Thymus (tissue), 11 donors: ENCODE results near the gene XBP1. TPM values are rescaled to one million over a fixed set of nuclear protein-coding genes. Genes with fewer than 3 reads are reported as not detected.
"Not testable (repeated sequence)": the region's sequence is repeated elsewhere in the genome, so short reads cannot be mapped to it uniquely, and the experiment has no call there.

ENCODE experiments used
- DNase-seq, 9 donors: peaks; one replicate each; pipeline ENCODE4 v3.0.0-alpha.2; 2013; ENCODE audit warnings: low spot score in 9 of 9, low read depth in 6 of 9, missing footprints in 1 of 9
- H3K27ac ChIP-seq, 2 donors: one replicate each; pipeline ENCODE4 v1.5.1; 2013; ENCODE audit warnings: control low read depth in 1 of 2, low read depth in 1 of 2, low read length in 1 of 2, mild to moderate bottlenecking in 1 of 2, moderate library complexity in 1 of 2
- H3K27me3 ChIP-seq, 2 donors: one replicate each; pipeline ENCODE4 v1.5.1; 2013; ENCODE audit warnings: low read length in 1 of 2; ENCODE audit not compliant: control insufficient read depth in 2 of 2, insufficient read depth in 1 of 2
- H3K36me3 ChIP-seq, 2 donors: one replicate each; pipeline ENCODE4 v1.5.1; 2013; ENCODE audit warnings: low read length in 1 of 2, mild to moderate bottlenecking in 1 of 2, moderate library complexity in 1 of 2; ENCODE audit not compliant: control insufficient read depth in 2 of 2, insufficient read depth in 2 of 2
- H3K4me1 ChIP-seq, 2 donors: one replicate each; pipeline ENCODE4 v1.5.1; 2013; ENCODE audit warnings: low read length in 2 of 2; ENCODE audit not compliant: control insufficient read depth in 2 of 2, insufficient read depth in 2 of 2
- H3K4me3 ChIP-seq, 2 donors: one replicate each; pipeline ENCODE4 v1.5.1; 2013; ENCODE audit warnings: low read length in 2 of 2, control low read depth in 1 of 2, mild to moderate bottlenecking in 1 of 2
- H3K9me3 ChIP-seq, 2 donors: one replicate each; pipeline ENCODE4 v1.5.1; 2013; ENCODE audit warnings: low read length in 1 of 2, mild to moderate bottlenecking in 1 of 2; ENCODE audit not compliant: control insufficient read depth in 2 of 2, insufficient read depth in 1 of 2
- WGBS: extraction: QIAGEN DNeasy Blood & Tissue Kit; methylation state at CpG from one replicate; pipeline ENCODE4 v1.1.7; 2013; 5-methylcytosine and 5-hydroxymethylcytosine counted together
- polyA plus RNA-seq: library from polyadenylated mRNA; stranded (reverse); fragments of 200-250 nt; gene quantifications from one replicate; pipeline ENCODE4 v1.2.3, GENCODE V29; 2013
- total RNA-seq: library from RNA; stranded (reverse); fragments of 120-200 nt; gene quantifications from one replicate; pipeline ENCODE4 v1.2.4, GENCODE V29; 2013
- donor health status: healthy.

Gene XBP1
- total and polyA plus RNA-seq, 2 donors = 113 to 136 TPM

DNA sequence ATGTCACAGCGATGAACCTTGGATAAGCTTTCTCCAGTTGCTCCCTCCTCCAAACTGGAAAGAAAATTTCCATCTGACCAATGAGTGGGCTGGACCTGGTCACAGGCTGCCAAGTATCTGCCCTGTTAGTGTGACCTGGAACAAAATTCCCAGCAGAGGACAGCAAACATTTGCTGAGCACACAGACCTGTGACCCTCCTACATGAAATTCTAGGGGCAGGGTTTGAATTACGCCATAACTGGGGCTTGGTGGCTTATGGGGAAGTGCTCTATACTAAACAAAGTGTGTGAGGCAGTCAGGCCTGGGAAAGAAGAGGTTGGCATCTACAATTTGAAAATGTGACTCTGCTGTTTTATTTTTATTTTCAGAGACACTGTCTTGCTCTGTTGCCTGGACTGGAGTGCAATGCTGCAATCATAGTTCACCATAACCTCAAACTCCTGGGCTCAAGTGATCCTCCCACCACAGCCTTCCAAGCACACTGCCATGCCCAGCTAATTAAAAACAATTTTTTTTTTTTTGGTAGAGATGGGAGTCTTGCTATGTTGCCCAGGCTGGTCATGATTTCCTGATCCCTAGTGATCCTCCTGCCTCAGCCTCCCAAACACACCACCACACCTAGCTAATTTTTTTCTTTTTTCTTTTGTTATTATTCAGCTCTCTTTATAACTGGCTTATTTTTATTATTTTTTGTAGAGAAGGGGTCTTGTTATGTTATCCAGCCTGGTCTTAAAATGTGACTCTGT, 13.6 kb upstream of the XBP1 start:
- DNase-seq = no peak
- H3K27me3 ChIP-seq = no peaks in the 10 kb centered on the region
- peaks cover 0 to 2% of the 10 kb centered on the region in 2 donors for H3K9me3 ChIP-seq
- H3K4me3 ChIP-seq = no peak overlapping the region
- peaks cover 52 to 99% of the 10 kb centered on the region in 2 donors for H3K4me1 ChIP-seq
- H3K36me3 ChIP-seq = no peaks in the 10 kb centered on the region
- peak overlapping the region in 1 of 2 donors; percentile 91 for H3K27ac ChIP-seq
- 94% methylated on average over 2 of the region's 2 CpGs for WGBS

DNA sequence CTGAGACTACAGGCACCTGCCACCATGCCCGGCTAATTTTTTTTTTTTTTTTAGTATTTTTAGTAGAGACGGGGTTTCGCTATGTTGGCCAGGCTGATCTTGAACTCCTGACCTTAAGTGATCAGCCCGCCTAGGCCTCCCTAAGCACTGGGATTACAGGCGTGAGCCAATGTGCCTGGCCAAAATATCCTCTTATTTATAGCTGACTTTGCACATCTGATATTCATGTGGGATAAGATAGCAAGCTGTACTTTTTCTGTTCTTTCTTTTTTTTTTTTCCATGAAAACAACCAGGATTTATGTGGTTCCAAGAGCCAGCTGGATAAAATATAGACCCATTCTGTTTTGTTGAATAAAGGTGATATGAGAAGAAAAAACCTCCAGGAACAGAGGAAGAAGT, 12.1 kb upstream of the XBP1 start:
- Histone ChIP-seq H3K9me3 (peaks cover 0 to 2% of the 10 kb centered on the region in 2 donors), H3K27ac (peak overlapping the region; percentile 89 to 97), H3K4me3 (no peak overlapping the region), H3K27me3 (no peaks in the 10 kb centered on the region), H3K36me3 (no peaks in the 10 kb centered on the region), H3K4me1 (peaks cover 42 to 89% of the 10 kb centered on the region in 2 donors)
- 72% methylated on average over 5 of the region's 5 CpGs for WGBS
- no peak for DNase-seq

- 5% methylated on average over 13 of the region's 13 CpGs for WGBS
- Histone ChIP-seq H3K27ac (peak overlapping the region; percentile 89 to 97), H3K4me3 (peak overlapping the region; percentile 26 to 40), H3K4me1 (peaks cover 38 to 73% of the 10 kb centered on the region in 2 donors), H3K36me3 (no peaks in the 10 kb centered on the region), H3K27me3 (no peaks in the 10 kb centered on the region), H3K9me3 (no peaks in the 10 kb centered on the region)
- DNase-seq = peak in 2 of 9 donors; percentile 69 to 86
These were observed 10.6 kb upstream of the XBP1 start for GRCh38 chr22:28810821-28811491.

DNA sequence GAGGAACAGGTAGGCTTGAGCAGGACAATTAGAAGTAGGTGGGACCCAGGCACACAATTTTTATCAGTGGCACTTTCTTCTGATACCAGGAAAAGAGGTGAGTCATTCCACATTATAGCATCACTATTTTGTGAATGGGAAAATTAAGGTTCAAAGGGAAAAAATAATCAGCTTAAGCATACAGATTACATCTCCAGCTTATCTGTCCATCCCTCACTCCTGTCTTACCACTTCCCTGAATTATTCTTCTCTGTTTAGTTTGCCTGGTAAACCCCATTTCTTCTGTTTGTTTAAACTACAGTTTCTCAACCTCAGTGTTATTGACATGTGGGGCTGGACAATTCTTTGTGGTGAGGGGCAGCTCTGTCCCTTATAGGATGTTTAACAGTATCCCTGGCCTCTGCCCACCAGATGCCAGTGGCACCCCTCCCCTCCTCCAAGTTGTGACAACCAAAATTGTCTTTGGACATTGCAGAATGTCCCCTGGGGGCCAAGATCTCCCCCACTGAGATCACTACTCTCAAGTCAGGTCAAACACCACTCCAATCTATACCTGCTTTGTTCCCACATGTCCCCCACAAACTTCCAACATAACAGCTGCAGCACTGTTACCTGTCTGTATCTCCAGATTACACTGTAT, 8.5 kb upstream of the XBP1 start:
- H3K4me3 ChIP-seq = no peak overlapping the region
- no peak overlapping the region for H3K27ac ChIP-seq
- DNase-seq = no peak
- H3K27me3 ChIP-seq = no peaks in the 10 kb centered on the region
- H3K4me1 ChIP-seq = peaks cover 24 to 55% of the 10 kb centered on the region in 2 donors
- no peaks in the 10 kb centered on the region for H3K9me3 ChIP-seq
- no peaks in the 10 kb centered on the region for H3K36me3 ChIP-seq

GRCh38 chr22:28805426-28805825, 5.1 kb upstream of the XBP1 start:
- H3K4me1 ChIP-seq = peaks cover 24 to 45% of the 10 kb centered on the region in 2 donors
- H3K27me3 ChIP-seq, H3K4me3 ChIP-seq, DNase-seq, H3K36me3 ChIP-seq, H3K27ac ChIP-seq, H3K9me3 ChIP-seq: not testable (repeated sequence)
- 91% methylated on average over 5 of the region's 5 CpGs for WGBS

- WGBS = 12% methylated on average over 7 of the region's 7 CpGs
These were observed 2.3 kb upstream of the XBP1 start for GRCh38 chr22:28802595-28803123.

DNA sequence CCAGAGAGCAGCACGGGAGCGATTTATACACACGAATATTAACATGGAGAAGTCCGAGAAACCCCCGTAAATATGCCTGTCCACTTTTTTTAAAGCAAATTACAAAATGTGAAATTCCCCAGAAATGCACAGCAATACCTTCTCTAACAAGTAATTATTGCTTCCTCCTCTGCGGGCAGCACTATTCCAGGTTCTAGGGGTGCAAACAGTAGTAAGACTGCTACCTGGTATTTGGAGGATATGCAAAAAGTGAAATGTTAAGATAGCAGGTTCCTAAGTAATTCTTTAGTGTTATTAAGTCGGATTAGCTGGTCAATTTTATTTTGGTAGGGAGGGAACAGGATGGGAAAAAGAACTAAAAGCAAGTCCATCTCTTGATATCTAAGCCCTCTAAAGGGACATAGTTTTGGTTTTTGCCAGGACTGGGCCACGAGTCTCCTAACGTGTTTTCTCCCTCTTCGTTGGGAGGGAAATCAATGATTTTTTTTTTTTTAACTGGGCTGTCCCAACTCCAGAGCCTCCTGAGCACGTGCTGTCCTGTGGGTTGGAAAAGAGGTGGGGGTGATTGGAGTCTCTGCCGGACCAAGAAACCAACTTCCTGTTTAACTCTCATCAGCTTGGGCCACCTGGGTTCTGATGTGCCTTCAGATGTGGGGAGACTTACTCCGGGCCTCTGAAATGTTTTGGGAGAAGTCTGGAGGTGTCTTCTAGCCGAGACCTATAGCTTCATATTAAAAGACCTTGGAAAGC, 1.7 kb upstream of the XBP1 start:
- DNase-seq = peak in 2 of 9 donors; percentile 42 to 77
- Histone ChIP-seq H3K4me3 (peak overlapping the region; percentile 68 to 93), H3K36me3 (peaks cover 0 to 10% of the 10 kb centered on the region in 2 donors), H3K4me1 (peaks cover 13 to 39% of the 10 kb centered on the region in 2 donors), H3K27me3 (no peaks in the 10 kb centered on the region), H3K27ac (peak overlapping the region; percentile 64 to 90), H3K9me3 (no peaks in the 10 kb centered on the region)
- 6% methylated on average over 14 of the region's 14 CpGs for WGBS

More at GRCh38 chr22:28802595-28803123, 2.3 kb upstream of the XBP1 start:
- Histone ChIP-seq H3K27me3 (no peaks in the 10 kb centered on the region), H3K27ac (peak overlapping the region; percentile 61 to 90), H3K4me3 (peak overlapping the region; percentile 68 to 93), H3K36me3 (peaks cover 0 to 4% of the 10 kb centered on the region in 2 donors), H3K4me1 (peaks cover 11 to 35% of the 10 kb centered on the region in 2 donors), H3K9me3 (no peaks in the 10 kb centered on the region)
- DNase-seq = peak in 1 of 9 donors; percentile 71

DNA sequence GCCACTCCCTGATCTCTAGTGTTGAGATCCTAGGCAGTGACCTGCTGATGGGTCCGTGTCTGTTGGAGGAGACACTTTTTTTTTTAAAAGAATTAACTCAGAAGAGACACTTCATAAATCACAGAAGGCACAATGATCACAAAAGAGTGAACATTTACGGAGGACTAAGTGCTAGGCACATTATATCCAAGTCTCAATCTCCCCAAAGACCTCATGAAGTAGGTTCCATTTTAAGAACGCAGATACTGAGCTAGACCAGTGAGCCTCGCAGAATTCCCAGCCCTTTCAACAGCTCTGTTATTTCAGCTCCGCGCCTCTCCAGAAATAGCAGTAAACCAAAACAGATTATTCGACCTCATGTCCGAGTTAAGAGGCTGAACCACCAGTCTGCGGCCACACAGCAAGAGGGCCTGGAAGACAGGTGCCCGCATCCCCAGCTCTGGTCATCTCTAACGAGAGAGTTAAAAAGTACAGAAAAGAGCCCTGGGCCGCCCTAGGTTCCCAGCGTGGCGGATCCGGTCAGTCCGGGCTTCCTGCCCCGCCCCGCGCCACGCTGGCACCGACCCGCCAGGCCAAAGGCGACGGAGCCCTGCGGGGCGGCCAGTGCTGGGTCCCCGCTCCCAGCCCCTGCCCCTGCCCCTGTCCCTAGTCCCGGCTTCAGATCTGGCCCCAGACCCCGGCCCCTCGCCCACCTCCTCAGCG, 612 bp downstream of the XBP1 start:
- Histone ChIP-seq H3K9me3 (no peaks in the 10 kb centered on the region), H3K4me3 (peak overlapping the region; percentile 68 to 93), H3K27me3 (no peaks in the 10 kb centered on the region), H3K27ac (peak overlapping the region; percentile 87 to 90), H3K4me1 (peaks cover 18 to 50% of the 10 kb centered on the region in 2 donors), H3K36me3 (peaks cover 14 to 33% of the 10 kb centered on the region in 2 donors)
- under 1% methylated on average over 31 of the region's 31 CpGs for WGBS
- DNase-seq = peak in 1 of 9 donors; percentile 57
